ENCODE measurements around the gene TIAM1. TPM values are rescaled to one million over a fixed set of nuclear protein-coding genes. Genes with fewer than 3 reads are reported as not detected.

Gene TIAM1
- total and polyA plus RNA-seq, 2 donors from 2014 or later, result 4.6 to 30.0 TPM

GRCh38 chr21:31308584-31308983 lies 35.5 kb downstream of the TIAM1 start:
- H3K27ac ChIP-seq (ENCODE audit: low read depth in 2 of 2, low read length in 2 of 2), result no peak overlapping the region
- DNase-seq (no peak), FAIRE-seq (no peak)
- TF ChIP-seq CTCF (IDR thresholded peaks at IDR 0.05; ENCODE audit: borderline replicate concordance, extremely low read depth, insufficient read depth), result no peak
- H3K9me3 ChIP-seq (ENCODE audit: control insufficient read depth in 2 of 3, insufficient read depth in 1 of 3, low read length in 3 of 3), result no peaks in the 10 kb centered on the region
- H3K4me3 ChIP-seq (ENCODE audit: low read length in 3 of 3), result no peak overlapping the region
- no peaks in the 10 kb centered on the region for H3K36me3 ChIP-seq (ENCODE audit: control insufficient read depth in 2 of 3, insufficient read depth in 3 of 3, low read length in 3 of 3)
- H3K9ac ChIP-seq (ENCODE audit: low read length in 3 of 3), result no peak overlapping the region
- H3K4me1 ChIP-seq (ENCODE audit: control insufficient read depth in 2 of 3, insufficient read depth in 2 of 3, low read depth in 1 of 3, low read length in 3 of 3), result no peaks in the 10 kb centered on the region
- H3K27me3 ChIP-seq (ENCODE audit: control insufficient read depth, insufficient read depth, low read length), result no peaks in the 10 kb centered on the region
- intact Hi-C loops (cut with DNase I), result no loop called here

- Histone ChIP-seq H3K9ac (ENCODE audit: low read length in 3 of 3) (no peak overlapping the region), H3K36me3 (ENCODE audit: control insufficient read depth in 2 of 3, insufficient read depth in 3 of 3, low read length in 3 of 3) (no peaks in the 10 kb centered on the region), H3K9me3 (ENCODE audit: control insufficient read depth in 2 of 3, insufficient read depth in 1 of 3, low read length in 3 of 3) (no peaks in the 10 kb centered on the region), H3K4me1 (ENCODE audit: control insufficient read depth in 2 of 3, insufficient read depth in 2 of 3, low read depth in 1 of 3, low read length in 3 of 3) (no peaks in the 10 kb centered on the region), H3K27me3 (ENCODE audit: control insufficient read depth, insufficient read depth, low read length) (no peaks in the 10 kb centered on the region), H3K4me3 (ENCODE audit: low read length in 3 of 3) (no peak overlapping the region), H3K27ac (ENCODE audit: low read depth in 2 of 2, low read length in 2 of 2) (no peak overlapping the region)
- intact Hi-C loops (cut with DNase I), result no loop called here
- DNase-seq, result no peak
- FAIRE-seq, result no peak
- no peak for TF ChIP-seq CTCF (IDR thresholded peaks at IDR 0.05; ENCODE audit: borderline replicate concordance, extremely low read depth, insufficient read depth)
These were observed 38.2 kb downstream of the TIAM1 start for GRCh38 chr21:31305888-31306287.

GRCh38 chr21:31299291-31300147 lies 44.5 kb downstream of the TIAM1 start:
- Histone ChIP-seq H3K27ac (ENCODE audit: low read depth in 2 of 2, low read length in 2 of 2) (no peak overlapping the region), H3K9me3 (ENCODE audit: control insufficient read depth in 2 of 3, insufficient read depth in 1 of 3, low read length in 3 of 3) (no peaks in the 10 kb centered on the region), H3K36me3 (ENCODE audit: control insufficient read depth in 2 of 3, insufficient read depth in 3 of 3, low read length in 3 of 3) (no peaks in the 10 kb centered on the region), H3K9ac (ENCODE audit: low read length in 3 of 3) (no peak overlapping the region), H3K4me1 (ENCODE audit: control insufficient read depth in 2 of 3, insufficient read depth in 2 of 3, low read depth in 1 of 3, low read length in 3 of 3) (no peaks in the 10 kb centered on the region), H3K27me3 (ENCODE audit: control insufficient read depth, insufficient read depth, low read length) (no peaks in the 10 kb centered on the region), H3K4me3 (ENCODE audit: low read length in 3 of 3) (no peak overlapping the region)
- FAIRE-seq, result no peak
- intact Hi-C loops (cut with DNase I), result no loop called here
- TF ChIP-seq CTCF (IDR thresholded peaks at IDR 0.05; ENCODE audit: borderline replicate concordance, extremely low read depth, insufficient read depth), result no peak
- peak in 1 of 5 donors; percentile 12 for DNase-seq

Data from kidney (tissue), 14 donors.